ENCODE results near the gene RAB9B.

GRCh38 chrX:103831803-103832544 is at the start of gene RAB9B:
- TF ChIP-seq CTCF (IDR thresholded peaks at IDR 0.05) (no peak), POLR2A (IDR thresholded peaks at IDR 0.05) (no peak)
